ENCODE data around the gene NKD1. TPM values are rescaled to one million over a fixed set of nuclear protein-coding genes. Genes with fewer than 3 reads are reported as not detected.

NKD1 gene
- total RNA-seq, 1 donor from 2014 or later = 54.7 TPM

- Mint-ChIP-seq H3K4me3 (peak overlapping the region; percentile 56), H3K36me3 (ENCODE audit: low read depth) (peaks cover 42% of the 10 kb centered on the region), H3K27ac (ENCODE audit: unreplicated experiment) (no peak overlapping the region), H3K4me1 (peaks cover 48% of the 10 kb centered on the region), H3K27me3 (ENCODE audit: low read depth) (no peaks in the 10 kb centered on the region), H3K9me3 (peaks cover 5% of the 10 kb centered on the region)
- no peak for TF ChIP-seq CTCF (conservative IDR thresholded peaks at IDR 0.05)
- DNase-seq (ENCODE audit: low read depth, low spot score) = no peak
Observed at GRCh38 chr16:50555952-50556673, 7.9 kb downstream of the NKD1 start.

DNA sequence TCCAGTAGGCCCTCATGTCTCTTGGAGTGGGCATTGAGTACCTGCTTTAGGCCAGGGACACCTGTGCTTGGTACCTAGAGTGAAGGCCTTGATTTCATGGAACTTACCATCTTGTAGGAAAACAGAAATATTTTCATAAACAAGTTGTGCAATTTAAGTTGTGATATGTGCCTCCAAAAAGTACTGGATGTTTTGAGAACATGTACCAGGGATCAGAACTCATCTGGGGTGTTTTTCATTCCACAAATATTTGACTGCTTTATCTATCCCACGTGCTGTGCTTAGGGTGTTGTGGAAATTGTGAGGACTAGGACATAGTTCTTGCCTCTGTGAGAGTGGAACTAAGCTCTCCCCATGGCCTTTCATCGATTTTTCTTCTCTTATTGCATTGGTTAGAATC, 8.8 kb downstream of the NKD1 start:
- TF ChIP-seq CTCF (conservative IDR thresholded peaks at IDR 0.05) = no peak
- H3K36me3 Mint-ChIP-seq (ENCODE audit: low read depth) = peaks cover 48% of the 10 kb centered on the region
- H3K27me3 Mint-ChIP-seq (ENCODE audit: low read depth) = no peaks in the 10 kb centered on the region
- H3K4me1 Mint-ChIP-seq = peaks cover 45% of the 10 kb centered on the region
- H3K4me3 Mint-ChIP-seq = no peak overlapping the region
- no peak overlapping the region for H3K27ac Mint-ChIP-seq (ENCODE audit: unreplicated experiment)
- DNase-seq (ENCODE audit: low read depth, low spot score) = no peak
- H3K9me3 Mint-ChIP-seq = peaks cover 5% of the 10 kb centered on the region

DNA sequence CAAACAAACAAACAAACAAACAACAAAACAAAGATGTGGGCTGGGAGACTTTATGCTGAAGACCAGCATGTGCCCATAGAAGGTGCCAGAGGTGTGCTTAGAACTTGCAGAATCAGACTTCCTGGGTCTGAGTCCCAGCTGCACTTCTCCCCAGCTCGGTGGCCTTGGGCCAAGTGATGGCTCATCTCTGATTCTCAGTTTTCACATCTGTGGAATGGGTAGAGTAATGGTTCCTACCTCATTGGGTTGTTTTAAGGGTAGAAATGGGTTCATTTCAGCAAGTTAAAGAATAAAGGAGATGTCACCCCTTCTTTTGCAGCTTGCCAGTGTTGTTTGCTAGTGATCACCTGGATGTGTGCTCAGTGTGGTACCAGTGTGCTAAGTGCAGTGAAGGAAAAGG, 10.7 kb downstream of the NKD1 start:
- H3K27ac Mint-ChIP-seq (ENCODE audit: unreplicated experiment) = peak overlapping the region; percentile 76
- peaks cover 44% of the 10 kb centered on the region for H3K36me3 Mint-ChIP-seq (ENCODE audit: low read depth)
- DNase-seq (ENCODE audit: low read depth, low spot score) = no peak

DNA sequence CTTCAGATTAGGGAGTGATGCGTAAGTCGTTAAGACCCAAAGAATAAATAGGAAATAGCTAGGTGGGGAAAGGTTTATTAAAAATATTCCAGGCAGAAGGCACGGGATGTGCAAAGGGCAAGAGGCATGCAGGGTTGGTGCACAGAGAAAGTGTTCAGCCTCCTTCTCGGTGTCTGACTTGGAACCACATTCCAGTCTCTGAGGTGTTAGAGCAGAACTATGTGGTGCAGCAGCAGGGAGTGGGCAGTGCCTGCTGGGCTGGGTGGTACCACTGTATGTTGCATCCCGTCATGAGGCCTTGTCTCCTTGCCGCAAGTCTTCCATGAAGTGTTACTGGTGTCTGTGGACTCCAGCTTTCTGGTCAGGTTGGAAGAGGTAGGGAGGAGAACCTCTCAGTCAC, 11.1 kb downstream of the NKD1 start:
- Mint-ChIP-seq H3K9me3 (peaks cover 5% of the 10 kb centered on the region), H3K27ac (ENCODE audit: unreplicated experiment) (peak overlapping the region; percentile 76), H3K36me3 (ENCODE audit: low read depth) (peaks cover 41% of the 10 kb centered on the region), H3K4me3 (no peak overlapping the region), H3K27me3 (ENCODE audit: low read depth) (no peaks in the 10 kb centered on the region), H3K4me1 (peaks cover 37% of the 10 kb centered on the region)
- DNase-seq (ENCODE audit: low read depth, low spot score) = no peak
- no peak for TF ChIP-seq CTCF (conservative IDR thresholded peaks at IDR 0.05)

More for the DNA sequence above, 10.7 kb downstream of the NKD1 start:
- Mint-ChIP-seq H3K4me3 (no peak overlapping the region), H3K27me3 (ENCODE audit: low read depth) (no peaks in the 10 kb centered on the region), H3K9me3 (peaks cover 5% of the 10 kb centered on the region), H3K4me1 (peaks cover 37% of the 10 kb centered on the region)
- no peak for TF ChIP-seq CTCF (conservative IDR thresholded peaks at IDR 0.05)

DNA sequence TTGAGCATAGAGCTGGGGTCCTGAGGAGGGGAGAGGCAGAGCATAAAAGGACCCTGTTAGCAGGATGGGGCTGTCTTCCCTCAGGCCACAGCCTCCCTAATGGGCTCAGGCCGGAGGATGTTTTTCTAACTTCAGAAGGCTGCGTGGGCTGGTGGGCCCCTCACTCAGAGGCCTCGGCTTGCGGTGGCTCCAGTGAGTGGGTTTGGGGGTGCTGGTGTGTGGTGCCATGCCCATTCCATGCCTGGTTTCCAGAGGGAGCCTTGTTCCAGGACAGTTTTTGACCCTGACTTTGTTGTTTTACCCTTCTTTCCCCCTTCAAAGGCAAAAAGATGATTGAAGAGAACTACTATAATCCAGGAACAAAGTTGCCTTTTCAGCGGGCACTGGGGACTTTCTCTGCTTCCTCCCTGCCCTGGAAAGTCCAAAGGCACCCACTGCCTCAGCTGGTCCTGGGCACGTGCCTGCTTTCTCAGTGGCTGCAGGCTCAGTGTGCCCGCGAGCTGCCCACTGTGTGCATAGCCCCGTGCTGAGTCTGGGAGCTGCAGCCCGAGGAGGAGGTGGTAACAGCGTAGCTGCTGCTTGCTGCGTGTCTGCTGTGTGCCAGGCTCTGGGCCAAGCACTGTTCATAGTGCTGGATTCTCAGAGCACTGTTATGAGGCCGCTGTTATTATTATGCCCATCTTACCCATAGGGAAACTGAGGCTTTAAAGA, 11.8 kb downstream of the NKD1 start:
- H3K27ac Mint-ChIP-seq (ENCODE audit: unreplicated experiment) = peak overlapping the region; percentile 70
- H3K4me1 Mint-ChIP-seq = peaks cover 37% of the 10 kb centered on the region
- no peak overlapping the region for H3K4me3 Mint-ChIP-seq
- no peaks in the 10 kb centered on the region for H3K27me3 Mint-ChIP-seq (ENCODE audit: low read depth)
- peaks cover 41% of the 10 kb centered on the region for H3K36me3 Mint-ChIP-seq (ENCODE audit: low read depth)
- DNase-seq (ENCODE audit: low read depth, low spot score) = no peak
- peaks cover 5% of the 10 kb centered on the region for H3K9me3 Mint-ChIP-seq
- no peak for TF ChIP-seq CTCF (conservative IDR thresholded peaks at IDR 0.05)
